Epithelial cell of esophagus (primary cell): ENCODE results near the gene SUSD4.

Source experiments
- DNase-seq: peaks from one replicate; pipeline ENCODE4 v3.0.0; 2010; ENCODE audit warnings: low read depth
- H3K4me3 ChIP-seq: 2 replicates; pipeline ENCODE4 v1.5.1; 2011; ENCODE audit warnings: mild to moderate bottlenecking, low read length, control low read depth
- TF ChIP-seq, protein P1 (sequence below): IDR thresholded peaks from 2 replicates; pipeline ENCODE4 v1.5.1; 2011; ENCODE audit warnings: low read depth, mild to moderate bottlenecking, low read length, control low read depth, inconsistent platforms; ENCODE audit not compliant: insufficient read depth; ENCODE audit errors: missing control alignments

SUSD4 gene

DNA sequence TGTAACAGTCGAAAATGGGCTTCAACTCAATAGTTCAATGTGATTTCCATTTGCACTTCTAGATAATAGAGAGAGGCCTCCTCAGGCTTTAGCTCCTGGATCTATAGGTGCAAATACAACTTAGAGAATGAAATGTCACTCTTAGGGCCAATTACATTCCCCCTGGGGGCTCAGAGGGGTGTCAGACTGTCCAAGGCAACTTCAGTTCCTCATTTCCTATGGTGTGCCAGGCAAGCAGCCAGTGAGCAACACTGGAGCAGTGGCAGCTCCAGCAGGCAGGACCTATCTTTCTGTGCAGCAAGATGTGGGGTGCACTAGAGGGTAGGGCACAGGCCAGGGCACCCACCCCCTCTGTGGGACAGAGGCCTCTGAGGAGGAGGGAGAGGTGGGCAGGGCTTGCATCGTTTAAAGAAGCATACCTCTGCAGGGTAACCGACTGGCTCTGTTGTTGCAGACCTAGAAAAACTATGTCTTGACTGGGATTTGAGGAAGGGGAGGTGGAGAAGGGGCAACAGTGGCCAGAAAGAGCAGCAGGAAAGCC lies 97.3 kb downstream of the SUSD4 start:
- TF ChIP-seq, protein P1, sequence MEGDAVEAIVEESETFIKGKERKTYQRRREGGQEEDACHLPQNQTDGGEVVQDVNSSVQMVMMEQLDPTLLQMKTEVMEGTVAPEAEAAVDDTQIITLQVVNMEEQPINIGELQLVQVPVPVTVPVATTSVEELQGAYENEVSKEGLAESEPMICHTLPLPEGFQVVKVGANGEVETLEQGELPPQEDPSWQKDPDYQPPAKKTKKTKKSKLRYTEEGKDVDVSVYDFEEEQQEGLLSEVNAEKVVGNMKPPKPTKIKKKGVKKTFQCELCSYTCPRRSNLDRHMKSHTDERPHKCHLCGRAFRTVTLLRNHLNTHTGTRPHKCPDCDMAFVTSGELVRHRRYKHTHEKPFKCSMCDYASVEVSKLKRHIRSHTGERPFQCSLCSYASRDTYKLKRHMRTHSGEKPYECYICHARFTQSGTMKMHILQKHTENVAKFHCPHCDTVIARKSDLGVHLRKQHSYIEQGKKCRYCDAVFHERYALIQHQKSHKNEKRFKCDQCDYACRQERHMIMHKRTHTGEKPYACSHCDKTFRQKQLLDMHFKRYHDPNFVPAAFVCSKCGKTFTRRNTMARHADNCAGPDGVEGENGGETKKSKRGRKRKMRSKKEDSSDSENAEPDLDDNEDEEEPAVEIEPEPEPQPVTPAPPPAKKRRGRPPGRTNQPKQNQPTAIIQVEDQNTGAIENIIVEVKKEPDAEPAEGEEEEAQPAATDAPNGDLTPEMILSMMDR, result no peak
- no peak for DNase-seq
- H3K4me3 ChIP-seq, result no peak overlapping the region

DNA sequence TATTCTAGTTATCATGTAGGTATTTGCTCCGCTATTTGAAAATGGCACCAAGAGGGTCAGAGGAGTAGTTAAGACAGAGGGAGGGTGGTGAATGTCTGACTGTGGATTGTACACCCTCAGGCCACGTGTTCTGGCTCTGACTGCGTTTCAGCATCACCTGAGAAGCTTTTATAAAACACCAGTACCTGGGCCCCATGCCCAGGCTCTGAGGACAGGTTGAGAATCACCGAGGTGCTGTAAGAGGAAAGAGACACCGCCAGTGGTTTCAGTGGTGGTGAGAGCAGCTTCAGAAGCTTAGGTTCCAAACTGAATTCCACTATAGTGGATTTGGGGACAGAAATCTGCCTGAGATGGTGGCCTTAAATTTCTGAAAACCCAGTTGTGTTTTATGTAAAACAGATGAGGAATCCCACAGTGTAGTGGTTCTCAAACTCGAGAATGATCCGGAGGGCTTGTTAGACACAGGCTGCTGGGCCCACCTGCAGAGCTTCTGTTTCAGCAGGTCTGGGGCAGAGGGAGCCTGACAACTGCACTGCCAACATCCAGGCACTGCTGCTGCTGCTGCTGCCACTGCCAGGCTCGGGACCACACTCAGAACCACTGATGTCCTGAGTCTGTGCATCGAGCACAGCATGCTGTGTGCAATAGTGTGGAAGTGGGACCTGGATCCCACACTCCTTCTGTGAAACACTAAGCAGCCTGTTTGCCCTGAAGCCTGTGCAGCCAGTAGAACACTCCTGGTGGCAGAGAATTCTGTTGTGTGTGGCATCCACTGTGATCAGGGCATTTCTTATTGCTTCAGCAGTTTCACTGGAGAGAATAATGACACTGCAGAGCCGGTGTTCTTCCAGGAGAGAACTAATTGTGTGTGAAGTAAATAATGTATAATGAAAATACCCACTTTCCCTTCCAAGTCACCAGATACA lies 98.7 kb downstream of the SUSD4 start:
- no peak for DNase-seq
- TF ChIP-seq, protein P1, result no peak

DNA sequence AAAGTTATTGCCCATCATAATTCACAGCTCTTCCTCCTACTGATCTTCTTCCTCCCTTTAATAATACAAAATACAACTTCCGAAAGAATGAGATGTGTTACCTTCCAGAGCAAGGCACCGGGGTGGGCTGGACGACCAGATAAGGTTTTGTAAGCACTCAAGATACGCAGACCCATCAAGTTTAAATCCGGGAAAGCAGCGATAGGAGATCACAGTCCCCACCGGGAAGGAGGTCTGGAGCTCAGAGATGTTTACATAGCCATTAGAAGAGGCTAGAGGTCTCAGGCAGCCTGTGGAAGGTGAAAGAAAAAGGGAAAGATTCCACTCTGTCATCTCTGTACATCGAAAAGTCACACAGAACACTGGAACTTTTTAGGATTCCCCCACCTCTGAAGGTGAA lies 99.4 kb downstream of the SUSD4 start:
- DNase-seq, result no peak
- TF ChIP-seq, protein P1, result no peak
- H3K4me3 ChIP-seq, result no peak overlapping the region

More for the DNA sequence above, 98.7 kb downstream of the SUSD4 start:
- no peak overlapping the region for H3K4me3 ChIP-seq

DNA sequence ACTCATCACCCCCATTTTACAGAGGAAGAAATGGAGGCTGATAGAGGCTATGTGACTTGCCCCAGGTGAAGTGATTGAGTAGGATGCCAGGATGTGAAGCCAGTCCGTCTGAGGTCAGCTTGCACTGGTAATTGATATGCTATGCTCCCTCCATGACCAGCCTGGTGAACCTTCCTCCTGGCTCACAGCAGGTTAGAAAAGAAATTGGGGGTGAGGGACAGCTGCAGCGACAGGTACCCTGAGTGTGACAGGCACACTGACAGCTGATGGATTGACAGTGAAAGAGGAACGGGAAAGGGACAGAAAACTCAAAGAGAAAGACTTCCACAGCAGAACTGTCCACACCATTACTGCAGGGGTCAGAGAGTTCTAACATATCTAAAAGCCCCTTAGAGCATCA lies 102.1 kb downstream of the SUSD4 start:
- no peak for DNase-seq
- TF ChIP-seq, protein P1, result no peak
- no peak overlapping the region for H3K4me3 ChIP-seq

DNA sequence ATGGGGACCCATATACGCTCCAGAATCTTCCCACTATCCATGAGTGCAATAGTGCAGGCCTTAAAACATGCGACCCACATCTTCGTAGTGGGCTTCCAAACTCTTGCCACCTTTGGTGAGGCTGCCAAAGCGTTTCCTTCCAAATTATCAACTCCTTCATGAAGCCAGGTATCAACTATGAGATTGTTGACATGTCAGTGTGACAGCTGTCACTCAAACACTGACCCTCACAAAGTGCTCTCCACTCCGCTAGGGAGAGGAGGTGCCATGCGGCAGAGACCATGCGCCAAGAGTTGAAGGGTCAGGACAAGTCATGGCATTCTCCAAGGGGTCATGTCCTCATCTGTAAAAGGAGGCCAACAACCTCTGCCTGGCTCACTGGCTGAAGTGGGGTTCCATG lies 103.3 kb downstream of the SUSD4 start:
- TF ChIP-seq, protein P1, result no peak
- DNase-seq, result no peak
- H3K4me3 ChIP-seq, result no peak overlapping the region

DNA sequence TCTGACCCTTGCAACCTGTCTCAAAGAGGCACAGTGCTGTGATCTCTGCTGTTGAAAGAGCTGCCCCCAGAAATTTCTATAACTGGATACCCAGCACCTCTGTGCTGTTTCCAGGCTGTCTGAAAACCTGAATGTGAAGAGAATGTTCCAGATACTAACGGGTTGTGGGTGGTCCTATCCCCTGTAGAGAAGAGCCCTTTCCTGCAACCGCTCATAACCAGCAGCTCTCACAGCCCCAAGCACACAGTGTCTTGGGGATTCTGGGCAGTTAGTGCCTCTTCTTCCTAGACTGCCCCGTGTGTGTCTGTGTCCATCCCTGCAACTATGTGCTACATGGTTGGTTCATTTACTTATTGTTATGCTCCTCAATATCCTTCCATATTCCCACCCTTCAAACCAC lies 104.5 kb downstream of the SUSD4 start:
- TF ChIP-seq, protein P1, result no peak
- no peak for DNase-seq
- H3K4me3 ChIP-seq, result no peak overlapping the region

DNA sequence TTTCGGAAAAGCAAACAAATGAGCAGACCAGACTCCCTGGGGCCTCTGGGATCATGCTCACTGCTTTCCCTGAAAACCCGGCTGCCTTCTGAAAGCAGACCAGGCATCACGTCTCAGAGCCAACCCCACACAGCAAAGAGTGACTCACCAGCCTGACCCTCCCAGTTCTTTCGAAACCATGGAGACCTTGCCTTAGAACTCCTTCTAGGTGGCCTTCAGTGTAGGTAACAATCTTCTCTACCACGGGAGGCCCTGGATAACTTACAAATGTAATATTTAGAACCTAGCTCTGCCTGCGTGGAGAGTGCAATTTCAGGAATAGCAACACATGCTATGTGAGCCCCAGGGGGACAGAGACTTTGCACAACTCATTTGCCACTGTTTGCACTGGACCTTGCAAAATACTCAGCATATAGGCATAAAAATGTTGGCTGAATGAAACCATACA lies 105.2 kb downstream of the SUSD4 start:
- H3K4me3 ChIP-seq, result no peak overlapping the region
- TF ChIP-seq, protein P1, result no peak
- peak; percentile 89 for DNase-seq
